HG03460 (cell line): ENCODE results near the gene SIK3.
"Not testable (repeated sequence)": the region's sequence is repeated elsewhere in the genome, so short reads cannot be mapped to it uniquely, and the experiment has no call there.

Experiments
- ATAC-seq: cut with Tn5 transposase; IDR thresholded peaks from one replicate; pipeline ENCODE4 v1.9.1; 2021; ENCODE audit not compliant: unreplicated experiment

The SIK3 gene

DNA sequence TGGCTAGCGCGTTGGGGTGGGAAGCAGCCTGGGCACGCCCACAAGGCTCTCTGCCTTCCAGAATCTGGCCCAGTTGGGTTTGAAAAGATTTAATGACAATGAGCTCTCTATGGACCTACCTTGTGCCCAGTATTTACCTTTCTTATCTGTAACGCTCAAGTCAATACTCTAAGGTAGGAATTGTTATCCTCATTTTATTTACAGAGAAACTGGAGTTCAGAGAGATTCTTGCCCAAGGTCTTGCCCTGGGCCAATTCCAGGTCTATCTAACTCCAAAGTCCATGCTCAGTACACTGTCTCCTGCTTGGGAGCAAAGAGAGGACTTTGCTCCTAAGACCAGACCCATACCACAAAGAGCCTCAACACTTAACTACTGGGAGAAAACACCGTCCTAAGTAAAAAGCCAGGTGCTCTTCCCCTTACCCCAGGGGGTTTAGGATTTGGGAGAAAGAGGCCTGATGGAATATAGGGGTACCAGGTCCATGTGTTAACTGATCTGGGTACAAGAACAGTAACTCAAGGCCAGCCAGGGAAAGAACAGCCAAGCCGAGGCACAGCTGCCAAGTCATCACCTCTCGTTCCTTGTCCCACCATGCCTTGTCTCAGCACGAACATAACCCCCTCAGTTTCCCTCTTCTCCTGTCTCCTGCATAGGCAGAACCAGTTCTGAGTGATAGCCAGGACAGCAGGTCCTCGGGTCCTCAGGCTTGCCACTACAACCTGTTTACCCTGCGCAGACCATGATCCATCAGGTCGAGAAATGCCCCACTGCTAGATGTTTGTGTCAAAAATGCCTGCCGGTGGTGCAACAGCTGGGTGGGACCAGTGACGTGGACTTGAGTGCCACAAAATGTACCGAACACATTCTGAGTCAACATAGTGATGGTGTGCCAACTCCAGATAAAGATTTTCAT is 289.7 kb downstream of the SIK3 start:
- no peak for ATAC-seq

DNA sequence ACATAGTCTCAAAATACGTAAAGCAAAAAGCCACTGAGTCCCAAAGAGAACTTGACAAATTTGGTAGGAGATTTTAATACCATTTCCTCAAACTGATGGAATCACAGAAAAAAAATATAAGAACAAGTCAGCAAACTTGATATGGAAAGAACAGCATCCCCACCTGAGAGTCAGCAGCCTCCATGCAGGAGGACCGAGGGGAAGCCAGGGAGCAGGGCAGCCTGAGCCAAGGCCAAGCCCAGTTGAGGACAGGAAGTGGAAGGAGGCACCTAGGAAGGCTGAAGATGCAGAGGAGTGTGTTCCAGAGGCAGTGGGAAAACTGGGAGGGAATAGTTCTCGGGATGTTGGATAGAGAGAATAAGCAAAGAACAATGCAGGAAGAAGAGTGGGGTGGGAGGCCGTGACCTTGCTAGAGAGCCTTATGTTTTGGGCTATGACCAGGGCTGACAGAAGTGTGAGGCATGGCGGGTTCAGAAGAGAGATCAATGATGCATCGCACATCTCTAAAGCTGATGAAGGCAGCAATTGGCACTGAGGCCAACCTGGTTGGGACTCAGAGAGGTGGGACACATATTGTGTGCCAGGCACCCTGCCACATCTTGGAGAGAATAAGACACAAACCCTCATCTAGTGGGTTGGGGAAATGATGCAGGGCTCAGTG is 290.5 kb downstream of the SIK3 start:
- ATAC-seq, result no peak

DNA sequence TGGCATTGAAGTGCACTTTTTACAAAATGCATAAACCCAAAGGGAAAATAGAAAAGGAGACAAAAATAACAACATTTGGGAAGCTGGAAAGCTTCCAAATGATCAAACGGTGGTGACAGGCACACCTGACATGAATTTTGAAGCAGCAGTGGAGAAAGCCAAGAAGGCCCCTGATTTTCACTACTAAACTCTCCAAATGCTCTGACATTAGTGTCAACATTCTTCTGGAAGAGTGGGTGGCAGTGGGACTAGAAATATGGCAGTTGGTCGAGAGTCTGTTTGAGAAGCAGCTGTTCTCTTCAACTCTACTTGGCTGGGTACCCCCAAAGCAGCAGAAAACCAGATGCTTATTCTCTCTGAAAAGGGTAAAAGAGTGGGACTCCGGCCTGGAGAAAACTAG is 294.2 kb downstream of the SIK3 start:
- no peak for ATAC-seq

DNA sequence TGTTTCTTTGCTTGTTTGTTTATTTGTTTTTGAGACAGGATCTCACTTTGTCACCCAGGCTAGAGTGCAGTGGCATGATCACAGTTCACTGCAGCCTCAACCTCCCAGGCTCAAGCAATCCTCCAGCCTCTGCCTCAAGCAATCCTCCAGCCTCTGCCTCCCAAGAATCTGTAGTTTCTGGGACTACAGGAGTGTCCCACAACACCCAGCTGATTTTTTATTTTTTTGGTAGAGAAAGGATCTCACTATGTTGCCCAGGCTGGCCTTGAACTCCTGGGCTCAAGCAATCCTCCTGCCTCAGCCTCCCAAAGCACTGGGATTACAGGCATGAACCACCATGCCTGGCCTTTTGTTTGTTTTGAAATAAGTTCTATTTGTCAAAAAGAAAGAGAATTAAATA is 296.6 kb downstream of the SIK3 start:
- ATAC-seq, result not testable (repeated sequence)

DNA sequence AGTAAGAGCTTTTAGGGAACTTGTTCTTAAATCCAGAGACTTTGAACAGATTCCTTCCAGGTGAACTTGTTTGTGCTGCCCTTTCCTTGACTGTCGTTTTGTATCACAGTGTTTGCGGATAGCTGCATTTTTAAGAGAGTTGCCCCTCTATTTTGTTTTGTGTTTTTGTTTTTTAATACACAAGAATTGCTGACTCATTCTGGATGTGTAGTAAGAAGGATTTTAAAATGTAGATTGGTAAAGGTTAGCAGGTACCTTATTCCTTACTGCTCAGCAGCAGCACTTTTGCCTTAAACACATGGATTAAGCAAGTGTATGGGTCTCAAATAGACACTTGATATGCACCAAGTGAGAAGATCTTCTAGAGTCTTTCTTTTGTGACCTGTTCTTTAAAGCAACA is 297.6 kb downstream of the SIK3 start:
- ATAC-seq, result no peak

DNA sequence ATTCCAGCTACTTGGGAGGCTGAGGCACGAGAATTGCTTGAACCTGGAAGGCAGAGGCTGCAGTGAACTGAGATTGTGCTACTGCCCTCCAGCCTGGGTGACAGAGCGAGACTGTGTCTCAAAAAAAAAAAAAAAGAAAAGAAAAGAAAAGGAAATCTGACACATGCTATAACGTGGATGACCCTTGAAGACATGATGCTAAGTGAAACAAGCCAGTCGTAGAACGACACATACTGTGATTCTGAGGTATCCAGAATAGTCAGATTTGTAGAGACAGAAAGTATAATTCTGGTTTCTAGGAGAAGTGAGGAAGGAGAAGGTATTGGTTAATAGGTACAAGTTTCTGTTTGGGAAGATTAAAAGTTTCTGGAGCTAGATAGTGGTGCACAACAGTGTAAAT is 299.9 kb downstream of the SIK3 start:
- no peak for ATAC-seq

DNA sequence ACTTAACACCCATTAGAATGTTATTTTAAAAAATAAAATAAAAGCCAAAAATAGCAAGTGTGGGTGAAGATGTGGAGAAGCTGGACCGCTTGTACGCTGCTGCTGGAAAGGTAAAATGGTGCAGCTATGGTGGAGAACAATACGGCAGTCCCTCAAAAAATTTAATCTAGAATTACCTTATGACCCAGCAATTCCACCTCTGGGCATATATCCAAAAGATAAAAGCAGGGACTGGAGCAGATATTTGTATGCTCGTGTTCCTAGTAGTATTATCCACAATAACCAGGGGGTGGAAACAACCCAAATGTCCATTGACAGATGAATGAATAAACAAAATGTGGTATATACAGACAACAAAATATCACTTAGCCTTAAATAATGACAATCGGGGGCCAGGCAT is 300.4 kb downstream of the SIK3 start:
- ATAC-seq, result no peak

DNA sequence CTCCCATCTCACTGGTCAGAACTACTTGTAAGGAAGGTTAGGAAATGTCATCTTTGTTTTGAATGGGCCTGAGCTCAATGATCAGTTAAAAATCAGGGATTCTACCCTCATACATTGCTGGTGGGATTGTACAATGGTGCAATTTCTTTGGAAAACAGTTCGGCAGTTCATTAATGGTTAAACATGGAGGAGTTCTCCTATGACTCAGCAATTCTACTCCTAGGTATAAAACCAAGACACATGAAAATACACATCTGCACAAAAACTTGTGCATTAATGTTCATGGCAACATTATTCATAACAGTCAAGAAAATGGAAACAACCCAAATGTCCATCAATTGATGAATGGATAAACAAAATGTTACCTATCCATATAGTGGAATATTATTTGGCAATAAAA is 301.7 kb downstream of the SIK3 start:
- ATAC-seq, result no peak

DNA sequence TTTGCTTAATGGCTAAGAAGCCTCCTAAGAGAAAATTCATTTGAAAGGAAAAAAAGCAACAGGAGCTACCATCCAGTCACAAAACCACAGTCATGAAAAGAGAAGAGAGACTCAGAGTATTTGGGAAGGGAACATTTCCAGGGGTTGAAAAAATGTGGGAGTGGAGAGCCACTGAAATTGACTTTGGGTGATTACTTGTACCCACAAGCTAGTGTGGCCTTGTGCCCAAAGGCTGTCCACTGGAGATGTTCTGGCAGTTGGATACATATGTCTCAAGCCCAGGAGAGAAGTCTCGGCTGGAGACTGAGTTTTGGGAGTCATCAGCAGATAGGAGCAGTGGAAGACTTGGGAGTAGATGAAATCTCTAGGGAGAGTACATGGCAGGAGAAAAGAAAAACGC is 303.4 kb downstream of the SIK3 start:
- ATAC-seq, result no peak

DNA sequence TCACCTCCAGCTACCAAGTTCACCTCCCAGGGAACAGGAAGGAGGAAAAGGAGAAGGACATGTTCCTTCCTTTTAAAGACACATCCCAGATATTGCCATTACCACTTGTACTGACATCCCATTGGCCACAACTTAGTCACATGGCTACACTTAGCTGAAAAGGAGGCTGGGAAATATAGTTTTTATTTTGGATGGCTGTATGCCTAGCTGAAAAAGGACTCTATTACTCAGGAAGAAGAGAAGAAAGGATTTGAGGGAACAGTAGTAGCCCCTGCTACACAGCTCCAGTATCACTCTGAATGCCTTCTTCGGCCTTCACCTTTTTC is 304.5 kb downstream of the SIK3 start:
- ATAC-seq, result no peak
